HCT116 (cell line): Measurements from ENCODE around the gene SSR1. TPM values are rescaled to one million over a fixed set of nuclear protein-coding genes. Genes with fewer than 3 reads are reported as not detected.

Experiments
- ATAC-seq: fragments of 200-7000 bp; cut with Tn5 transposase; 2 replicates; pipeline ENCODE4 v1.9.1; 2020; ENCODE audit warnings: mild to moderate bottlenecking, moderate library complexity
- BruUV-seq: library from RNA; stranded (reverse); fragments of 400-500 nt; replicated peaks from 2 replicates; lab custom pipeline; 2021; lab: Mats Ljungman, UMichigan
- CTCF ChIA-PET: fragments of 300-600 bp; sonication (Branson Sonifier 250); formaldehyde crosslinking; loops from one replicate; lab custom pipeline; 2021; ENCODE audit warnings: antibody characterized with exemption; lab: Charles Lee
- POLR2A ChIA-PET: fragments of 300-600, 350-600 bp; sonication (Branson Sonifier 250); formaldehyde crosslinking; loops from one replicate; lab custom pipeline; 2021; ENCODE audit warnings: antibody characterized with exemption; lab: Charles Lee
- RAD21 ChIA-PET, 2 experiments: fragments of 300-600 bp; sonication (Branson Sonifier 250); formaldehyde crosslinking; loops; one replicate each; lab custom pipeline; 2023; ENCODE audit warnings: low total read pairs in 2 of 2; ENCODE audit not compliant: uncharacterized antibody in 2 of 2, unreplicated experiment in 2 of 2, low non-redundant PET in 1 of 2; lab: Charles Lee
- DNase-seq: peaks from one replicate; pipeline ENCODE4 v3.0.0-alpha.2; 2010; ENCODE audit warnings: low read depth, low spot score
- H2AFZ ChIP-seq: fragments of 200-600 bp; shearing (Covaris generic), sonication (generic); 2 replicates; pipeline ENCODE4 v1.6.1; 2017; ENCODE audit warnings: low read depth, mixed run types, mixed read lengths, antibody characterized with exemption, low read length; ENCODE audit not compliant: poor library complexity, severe bottlenecking
- H3K27ac ChIP-seq: 2 replicates; pipeline ENCODE4 v1.5.1; 2012; ENCODE audit warnings: low read depth, low read length
- H3K27me3 ChIP-seq: fragments of 200-600 bp; sonication (generic); 2 replicates; pipeline ENCODE4 v1.6.1; 2016; ENCODE audit warnings: mixed run types, low read length, mixed read lengths; ENCODE audit not compliant: insufficient read depth
- H3K36me3 ChIP-seq, 2 experiments: fragments of 200-500 bp in 1 of 2; fragments of 200-600 bp in 1 of 2; sonication (Bioruptor generic) in 1 of 2; sonication (generic) in 1 of 2; 2 replicates each; pipeline versions ENCODE4 v1.5.1 to v1.6.1; 2014 to 2016; ENCODE audit warnings: low read length in 2 of 2, inconsistent platforms in 1 of 2, mixed read lengths in 1 of 2, mixed run types in 1 of 2; ENCODE audit not compliant: insufficient read depth in 2 of 2, control insufficient read depth in 1 of 2
- H3K4me1 ChIP-seq, 2 experiments: fragments of 200-600 bp in 1 of 2; sonication (generic) in 1 of 2; 2 replicates each; pipeline versions ENCODE4 v1.5.1 to v1.6.1; 2012 to 2017; ENCODE audit warnings: low read length in 2 of 2, inconsistent platforms in 1 of 2, mild to moderate bottlenecking in 1 of 2, mixed read lengths in 1 of 2, mixed run types in 1 of 2, moderate library complexity in 1 of 2; ENCODE audit not compliant: insufficient read depth in 2 of 2, control insufficient read depth in 1 of 2
- H3K4me2 ChIP-seq: fragments of 200-600 bp; sonication (generic); 2 replicates; pipeline ENCODE4 v1.6.1; 2017; ENCODE audit warnings: mixed run types, low read length, mixed read lengths
- H3K4me3 ChIP-seq, 2 experiments: fragments of 200-600 bp in 1 of 2; sonication (generic) in 1 of 2; replicated peaks in 1 of 2; 2 replicates each; pipeline ENCODE4 v1.5.1; 2011 to 2016; ENCODE audit warnings: low read length in 2 of 2, control low read depth in 1 of 2, low read depth in 1 of 2, mild to moderate bottlenecking in 1 of 2, mixed read lengths in 1 of 2, mixed run types in 1 of 2
- H3K79me2 ChIP-seq: fragments of 200-600 bp; sonication (generic); 2 replicates; pipeline ENCODE4 v1.6.1; 2017; ENCODE audit warnings: mild to moderate bottlenecking, mixed run types, low read length, moderate library complexity, mixed read lengths; ENCODE audit not compliant: insufficient read depth
- H3K9ac ChIP-seq: fragments of 200-600 bp; sonication (generic); 2 replicates; pipeline ENCODE4 v1.6.1; 2016; ENCODE audit warnings: low read length, mixed read lengths
- H3K9me2 ChIP-seq: fragments of 200-600 bp; sonication (generic), shearing (Covaris generic); 2 replicates; pipeline ENCODE4 v1.6.1; 2017; ENCODE audit warnings: mixed run types, mild to moderate bottlenecking, moderate library complexity; ENCODE audit not compliant: insufficient read depth
- H3K9me3 ChIP-seq, 2 experiments: fragments of 200-500 bp in 1 of 2; fragments of 200-600 bp in 1 of 2; sonication (Bioruptor generic) in 1 of 2; sonication (generic) in 1 of 2; 2 replicates each; pipeline ENCODE4 v1.6.1; 2014 to 2017; ENCODE audit warnings: low read length in 2 of 2, mixed read lengths in 2 of 2, inconsistent platforms in 1 of 2, low read depth in 1 of 2, mild to moderate bottlenecking in 1 of 2, mixed run types in 1 of 2, moderate library complexity in 1 of 2; ENCODE audit not compliant: control insufficient read depth in 1 of 2, insufficient read depth in 1 of 2
- H4K20me1 ChIP-seq: fragments of 200-600 bp; sonication (generic), shearing (Covaris generic); 2 replicates; pipeline ENCODE4 v1.6.1; 2017; ENCODE audit warnings: mixed run types, mild to moderate bottlenecking, moderate library complexity; ENCODE audit not compliant: insufficient read depth
- EGR1 ChIP-seq: IDR thresholded peaks from 2 replicates; pipeline ENCODE4 v1.6.1; 2012; ENCODE audit warnings: low read depth
- SIN3A ChIP-seq: IDR thresholded peaks from 2 replicates; pipeline ENCODE4 v1.6.1; 2012; ENCODE audit warnings: low read depth
- SRF ChIP-seq: IDR thresholded peaks from 2 replicates; pipeline ENCODE4 v1.6.1; 2012; ENCODE audit warnings: low read depth
- ZNF274 ChIP-seq: fragments of 200-500 bp; sonication (Bioruptor generic); IDR thresholded peaks from 2 replicates; pipeline ENCODE4 v1.6.1; 2014; ENCODE audit warnings: mild to moderate bottlenecking, low read depth, low read length, inconsistent platforms
- intact Hi-C: fragments of 100-400 bp; cut with micrococcal nuclease; formaldehyde crosslinking; loops from 2 replicates; pipeline ENCODE4 v1.10.0; 2022
- total RNA-seq: library from RNA; stranded (reverse); gene quantifications from one replicate; pipeline ENCODE4 v1.2.1, GENCODE V29; 2021; ENCODE audit not compliant: unreplicated experiment
- TF ChIP-seq, protein P1 (sequence below): IDR thresholded peaks from 2 replicates; pipeline ENCODE4 v1.6.1; 2012; ENCODE audit warnings: low read depth
- TF ChIP-seq, protein P2 (sequence below): IDR thresholded peaks from 2 replicates; pipeline ENCODE4 v1.6.1; 2012

The SSR1 gene
- total RNA-seq, 1 experiment from 2014 or later, result 127 TPM

DNA sequence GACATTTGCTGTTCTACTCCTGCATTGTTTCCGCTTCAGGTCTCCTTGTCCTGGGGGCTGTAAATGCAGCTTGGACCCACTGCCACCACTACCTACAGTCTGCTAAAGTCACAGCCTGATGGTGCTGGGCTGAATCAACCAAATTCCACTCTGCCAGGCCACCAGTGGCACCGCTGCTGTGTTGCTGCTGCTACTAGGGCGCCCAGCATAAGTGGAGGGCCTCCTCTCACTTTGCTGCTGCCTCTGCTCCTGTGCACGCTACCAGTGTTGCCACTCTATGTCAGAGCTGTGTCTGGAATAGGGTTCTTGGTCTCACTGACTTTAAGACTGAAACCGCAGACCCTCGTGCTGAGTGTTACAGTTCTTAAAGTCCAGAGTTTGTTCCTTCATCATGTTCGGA lies 1.4 kb upstream of the SSR1 start:
- no TSS peak for BruUV-seq
- DNase-seq (no peak), ATAC-seq (no peak)
- Histone ChIP-seq H3K27me3 (no peaks in the 10 kb centered on the region), H3K79me2 (peaks cover 36% of the 10 kb centered on the region), H3K9me3 (no peaks in the 10 kb centered on the region), H3K9ac (no peak overlapping the region), H3K36me3 (peaks cover 4 to 12% of the 10 kb centered on the region in 2 experiments; a peak in 2 of 4 replicates), H3K4me3 (no peak overlapping the region), H2AFZ (no peak overlapping the region), H3K4me2 (peak overlapping the region; percentile 81; the same call in 1 of the 2 replicates), H3K4me1 (peaks cover 18 to 31% of the 10 kb centered on the region in 2 experiments), H4K20me1 (peaks cover 5% of the 10 kb centered on the region; the same call in 1 of the 2 replicates), H3K9me2 (no peaks in the 10 kb centered on the region), H3K27ac (no peak overlapping the region)
- ChIA-PET RAD21 (no interaction called here), POLR2A (interaction anchor here (0.9 kb wide), 2 partner anchors 11 to 75 kb away, joined by 3 read pairs; partner anchors contain the start of genes CAGE1 and RIOK1), CTCF (no interaction called here)
- no peak for TF ChIP-seq SIN3A
- TF ChIP-seq, protein P1, sequence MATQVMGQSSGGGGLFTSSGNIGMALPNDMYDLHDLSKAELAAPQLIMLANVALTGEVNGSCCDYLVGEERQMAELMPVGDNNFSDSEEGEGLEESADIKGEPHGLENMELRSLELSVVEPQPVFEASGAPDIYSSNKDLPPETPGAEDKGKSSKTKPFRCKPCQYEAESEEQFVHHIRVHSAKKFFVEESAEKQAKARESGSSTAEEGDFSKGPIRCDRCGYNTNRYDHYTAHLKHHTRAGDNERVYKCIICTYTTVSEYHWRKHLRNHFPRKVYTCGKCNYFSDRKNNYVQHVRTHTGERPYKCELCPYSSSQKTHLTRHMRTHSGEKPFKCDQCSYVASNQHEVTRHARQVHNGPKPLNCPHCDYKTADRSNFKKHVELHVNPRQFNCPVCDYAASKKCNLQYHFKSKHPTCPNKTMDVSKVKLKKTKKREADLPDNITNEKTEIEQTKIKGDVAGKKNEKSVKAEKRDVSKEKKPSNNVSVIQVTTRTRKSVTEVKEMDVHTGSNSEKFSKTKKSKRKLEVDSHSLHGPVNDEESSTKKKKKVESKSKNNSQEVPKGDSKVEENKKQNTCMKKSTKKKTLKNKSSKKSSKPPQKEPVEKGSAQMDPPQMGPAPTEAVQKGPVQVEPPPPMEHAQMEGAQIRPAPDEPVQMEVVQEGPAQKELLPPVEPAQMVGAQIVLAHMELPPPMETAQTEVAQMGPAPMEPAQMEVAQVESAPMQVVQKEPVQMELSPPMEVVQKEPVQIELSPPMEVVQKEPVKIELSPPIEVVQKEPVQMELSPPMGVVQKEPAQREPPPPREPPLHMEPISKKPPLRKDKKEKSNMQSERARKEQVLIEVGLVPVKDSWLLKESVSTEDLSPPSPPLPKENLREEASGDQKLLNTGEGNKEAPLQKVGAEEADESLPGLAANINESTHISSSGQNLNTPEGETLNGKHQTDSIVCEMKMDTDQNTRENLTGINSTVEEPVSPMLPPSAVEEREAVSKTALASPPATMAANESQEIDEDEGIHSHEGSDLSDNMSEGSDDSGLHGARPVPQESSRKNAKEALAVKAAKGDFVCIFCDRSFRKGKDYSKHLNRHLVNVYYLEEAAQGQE, result no peak
- TF ChIP-seq EGR1, result no peak
- TF ChIP-seq, protein P2, sequence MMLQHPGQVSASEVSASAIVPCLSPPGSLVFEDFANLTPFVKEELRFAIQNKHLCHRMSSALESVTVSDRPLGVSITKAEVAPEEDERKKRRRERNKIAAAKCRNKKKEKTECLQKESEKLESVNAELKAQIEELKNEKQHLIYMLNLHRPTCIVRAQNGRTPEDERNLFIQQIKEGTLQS, result no peak
- TF ChIP-seq ZNF274, result no peak
- no peak for TF ChIP-seq SRF
- intact Hi-C loops, result no loop called here
